H1 (cell line): Measurements from ENCODE around the gene MYBPC3. TPM values are rescaled to one million over a fixed set of nuclear protein-coding genes. Genes with fewer than 3 reads are reported as not detected.

Experiments
- CTCF ChIA-PET: fragments of 300-600 bp; sonication (Branson Sonifier 250); formaldehyde crosslinking; loops from one replicate; lab custom pipeline; 2021; ENCODE audit not compliant: partially characterized antibody; lab: Charles Lee
- POLR2A ChIA-PET: fragments of 300-600 bp; sonication (Branson Sonifier 250); formaldehyde crosslinking; loops from one replicate; lab custom pipeline; 2021; ENCODE audit warnings: inconsistent platforms; ENCODE audit not compliant: partially characterized antibody; lab: Charles Lee
- DNase-seq, 2 experiments: peaks; one replicate each; pipeline versions ENCODE4 v3.0.0 to v3.0.0-alpha.2; 2010 to 2022; ENCODE audit warnings: low spot score in 2 of 2, low read depth in 1 of 2, mixed read lengths in 1 of 2
- FAIRE-seq: peaks from 2 replicates; lab custom pipeline; 2011; peaks lifted over from hg19 to GRCh38; lab: Jason Lieb, UNC
- H2AFZ ChIP-seq: 2 replicates; pipeline ENCODE4 v1.8.1; 2012; ENCODE audit warnings: low read length, inconsistent platforms
- H2AK5ac ChIP-seq: 2 replicates; pipeline ENCODE4 v1.6.1; 2013; ENCODE audit warnings: low read depth, low read length
- H2BK120ac ChIP-seq: replicated peaks from 2 replicates; pipeline ENCODE3; 2013; ENCODE audit warnings: low read depth, low read length, inconsistent platforms
- H2BK12ac ChIP-seq: 2 replicates; pipeline ENCODE4 v1.6.1; 2013; ENCODE audit warnings: low read depth, low read length
- H2BK15ac ChIP-seq: 2 replicates; pipeline ENCODE4 v1.6.1; 2013; ENCODE audit warnings: low read length
- H2BK20ac ChIP-seq: 2 replicates; pipeline ENCODE4 v1.6.1; 2013; ENCODE audit warnings: low read length
- H2BK5ac ChIP-seq: 2 replicates; pipeline ENCODE4 v1.6.1; 2013; ENCODE audit warnings: low read depth, low read length
- H3K14ac ChIP-seq: 2 replicates; pipeline ENCODE4 v1.6.1; 2013; ENCODE audit warnings: inconsistent platforms; ENCODE audit not compliant: insufficient read length
- H3K18ac ChIP-seq: 2 replicates; pipeline ENCODE4 v1.6.1; 2013; ENCODE audit warnings: low read length; ENCODE audit errors: extremely low read depth
- H3K23ac ChIP-seq: 2 replicates; pipeline ENCODE4 v1.6.1; 2013; ENCODE audit warnings: inconsistent platforms; ENCODE audit not compliant: insufficient read length
- H3K23me2 ChIP-seq: 2 replicates; pipeline ENCODE4 v1.6.1; 2013; ENCODE audit warnings: low read depth, low read length
- H3K27ac ChIP-seq: 2 replicates; pipeline ENCODE4 v1.6.1; 2011; ENCODE audit warnings: low read depth, low read length, inconsistent platforms
- H3K27me3 ChIP-seq, 4 experiments: replicated peaks in 1 of 4; 1 replicate in 1 of 4; 2 replicates in 3 of 4; pipeline versions ENCODE4 v1.6.1 to v1.8.1; 2011 to 2013; ENCODE audit warnings: low read length in 3 of 4, mild to moderate bottlenecking in 3 of 4, inconsistent platforms in 2 of 4, mixed read lengths in 2 of 4, moderate library complexity in 1 of 4; ENCODE audit not compliant: control insufficient read depth in 3 of 4, insufficient read depth in 3 of 4; ENCODE audit errors: extremely low read depth in 1 of 4
- H3K36me3 ChIP-seq, 4 experiments: 2 replicates each; pipeline versions ENCODE4 v1.6.1 to v1.8.1; 2011 to 2013; ENCODE audit warnings: mild to moderate bottlenecking in 4 of 4, low read length in 3 of 4, moderate library complexity in 2 of 4, control low read depth in 1 of 4, inconsistent platforms in 1 of 4; ENCODE audit not compliant: insufficient read depth in 4 of 4, control insufficient read depth in 2 of 4
- H3K4ac ChIP-seq: replicated peaks from 2 replicates; pipeline ENCODE3; 2013; ENCODE audit warnings: low read length, low read depth, mixed read lengths, inconsistent platforms; ENCODE audit not compliant: insufficient read length
- H3K4me1 ChIP-seq, 4 experiments: replicated peaks in 1 of 4; 1 replicate in 1 of 4; 2 replicates in 3 of 4; pipeline versions ENCODE4 v1.6.1 to v1.8.1; 2011 to 2013; ENCODE audit warnings: low read length in 3 of 4, inconsistent platforms in 2 of 4, mixed read lengths in 1 of 4; ENCODE audit not compliant: insufficient read depth in 4 of 4, control insufficient read depth in 3 of 4
- H3K4me2 ChIP-seq, 2 experiments: 2 replicates each; pipeline versions ENCODE4 v1.6.1 to v1.8.1; 2011 to 2013; ENCODE audit warnings: low read depth in 2 of 2, low read length in 2 of 2, control low read depth in 1 of 2, inconsistent platforms in 1 of 2, mild to moderate bottlenecking in 1 of 2; ENCODE audit not compliant: insufficient read depth in 1 of 2
- H3K4me3 ChIP-seq, 4 experiments: fragments of 200-600, 300-600 bp in 1 of 4; sonication (generic), shearing (Covaris generic), sonication (Bioruptor Twin) in 1 of 4; 2 replicates each; pipeline versions ENCODE4 v1.5.1 to v1.8.1; 2011 to 2016; ENCODE audit warnings: low read length in 4 of 4, low read depth in 3 of 4, control low read depth in 2 of 4, inconsistent platforms in 2 of 4, mild to moderate bottlenecking in 2 of 4, mixed read lengths in 1 of 4, moderate library complexity in 1 of 4; ENCODE audit not compliant: insufficient read depth in 2 of 4; ENCODE audit errors: extremely low read depth in 1 of 4
- H3K56ac ChIP-seq: replicated peaks from 2 replicates; pipeline ENCODE3; 2013; ENCODE audit warnings: low read depth, mild to moderate bottlenecking, mixed read lengths, low read length, inconsistent platforms; ENCODE audit not compliant: insufficient read length
- H3K79me1 ChIP-seq: 2 replicates; pipeline ENCODE4 v1.6.1; 2013; ENCODE audit warnings: low read depth, low read length, control low read depth
- H3K79me2 ChIP-seq, 2 experiments: 2 replicates each; pipeline versions ENCODE4 v1.6.1 to v1.8.1; 2012 to 2013; ENCODE audit warnings: low read length in 2 of 2, mild to moderate bottlenecking in 2 of 2, inconsistent platforms in 1 of 2; ENCODE audit not compliant: insufficient read depth in 2 of 2, control insufficient read depth in 1 of 2
- H3K9ac ChIP-seq, 4 experiments: replicated peaks in 1 of 4; 1 replicate in 1 of 4; 2 replicates in 3 of 4; pipeline versions ENCODE4 v1.6.1 to v1.8.1; 2011 to 2013; ENCODE audit warnings: low read depth in 3 of 4, low read length in 3 of 4, control low read depth in 2 of 4, mild to moderate bottlenecking in 2 of 4, moderate library complexity in 2 of 4, inconsistent platforms in 1 of 4; ENCODE audit errors: extremely low read depth in 1 of 4
- H3K9me3 ChIP-seq, 2 experiments: 2 replicates each; pipeline versions ENCODE4 v1.6.1 to v1.8.1; 2012 to 2013; ENCODE audit warnings: mild to moderate bottlenecking in 2 of 2, moderate library complexity in 2 of 2, control low read depth in 1 of 2, inconsistent platforms in 1 of 2, low read depth in 1 of 2, low read length in 1 of 2, mixed read lengths in 1 of 2; ENCODE audit not compliant: insufficient read depth in 2 of 2
- H4K20me1 ChIP-seq, 2 experiments: replicated peaks in 1 of 2; 2 replicates each; pipeline versions ENCODE3 to v1.8.1; 2011 to 2013; ENCODE audit warnings: inconsistent platforms in 2 of 2, low read length in 2 of 2, mild to moderate bottlenecking in 1 of 2; ENCODE audit not compliant: insufficient read depth in 2 of 2, control insufficient read depth in 1 of 2
- H4K5ac ChIP-seq: 2 replicates; pipeline ENCODE4 v1.6.1; 2013; ENCODE audit warnings: low read length, low read depth, mixed read lengths, inconsistent platforms; ENCODE audit not compliant: insufficient read length
- H4K8ac ChIP-seq: 2 replicates; pipeline ENCODE4 v1.8.0; 2013; ENCODE audit warnings: mild to moderate bottlenecking, moderate library complexity, low read length, inconsistent platforms; ENCODE audit not compliant: insufficient read depth; ENCODE audit errors: extremely low read depth
- H4K91ac ChIP-seq: replicated peaks from 2 replicates; pipeline ENCODE3; 2013; ENCODE audit warnings: low read length, mixed read lengths, inconsistent platforms; ENCODE audit not compliant: insufficient read length
- ASH2L ChIP-seq: fragments of 200-600, 300-600 bp; sonication (generic); IDR thresholded peaks from one replicate; pipeline ENCODE4 v1.7.1; 2017; ENCODE audit warnings: low read length
- BACH1 ChIP-seq: IDR thresholded peaks from 2 replicates; pipeline ENCODE4 v1.6.1; 2012; ENCODE audit warnings: low read length, improper control_type of control experiment
- CBX8 ChIP-seq: fragments of 300-800, 300-1000 bp; sonication (generic); IDR thresholded peaks from 2 replicates; pipeline ENCODE4 v1.7.1; 2016; ENCODE audit warnings: low read depth, low read length, borderline replicate concordance
- CTCF ChIP-seq, 3 experiments: IDR thresholded peaks; 1 replicate in 2 of 3; 2 replicates in 1 of 3; pipeline versions ENCODE4 v1.5.1 to v1.6.1; 2011; ENCODE audit warnings: low read length in 3 of 3, mild to moderate bottlenecking in 3 of 3, inconsistent platforms in 2 of 3, low read depth in 1 of 3, moderate library complexity in 1 of 3; ENCODE audit not compliant: insufficient read depth in 1 of 3; ENCODE audit errors: control extremely low read depth in 1 of 3
- EP300 ChIP-seq, 2 experiments: IDR thresholded peaks; 1 replicate in 1 of 2; 2 replicates in 1 of 2; pipeline ENCODE4 v1.6.1; 2011 to 2012; ENCODE audit warnings: low read depth in 2 of 2, low read length in 2 of 2, mild to moderate bottlenecking in 2 of 2, borderline replicate concordance in 1 of 2, inconsistent platforms in 1 of 2, moderate library complexity in 1 of 2
- GTF2F1 ChIP-seq: IDR thresholded peaks from 2 replicates; pipeline ENCODE4 v1.6.1; 2012; ENCODE audit warnings: low read depth, low read length, improper control_type of control experiment, borderline replicate concordance
- JUN ChIP-seq: IDR thresholded peaks from 2 replicates; pipeline ENCODE4 v1.6.1; 2011; ENCODE audit warnings: low read depth, mild to moderate bottlenecking, improper control_type of control experiment, low read length
- NRF1 ChIP-seq: IDR thresholded peaks from 2 replicates; pipeline ENCODE4 v1.6.1; 2011; ENCODE audit warnings: mild to moderate bottlenecking, low read depth, low read length, improper control_type of control experiment
- POU5F1 ChIP-seq: IDR thresholded peaks from 2 replicates; pipeline ENCODE4 v1.6.1; 2011; ENCODE audit warnings: low read depth, mild to moderate bottlenecking, low read length, moderate library complexity
- RNF2 ChIP-seq: fragments of 200-900, 300-1000 bp; sonication (generic); IDR thresholded peaks from 2 replicates; pipeline ENCODE4 v1.7.1; 2016; ENCODE audit warnings: borderline replicate concordance, low read depth, mild to moderate bottlenecking, antibody characterized with exemption, low read length; ENCODE audit not compliant: poor library complexity, severe bottlenecking; ENCODE audit errors: missing control alignments
- SIX5 ChIP-seq: IDR thresholded peaks from 2 replicates; pipeline ENCODE4 v1.6.1; 2011; ENCODE audit warnings: mild to moderate bottlenecking, low read depth, low read length
- TBP ChIP-seq: IDR thresholded peaks from 2 replicates; pipeline ENCODE4 v1.6.1; 2011; ENCODE audit warnings: low read depth, low read length, improper control_type of control experiment
- WGBS, 2 experiments: shearing (Covaris generic) in 1 of 2; methylation state at CpG; one replicate each; pipeline versions ENCODE4 v1.1.6 to v1.1.7; 2013 to 2015; ENCODE audit warnings: low lambda C conversion rate in 2 of 2, mixed read lengths in 2 of 2, inconsistent platforms in 1 of 2, low coverage in 1 of 2, missing lambda C conversion rate in 1 of 2; ENCODE audit not compliant: insufficient replicate concordance in 2 of 2, insufficient coverage in 1 of 2, insufficient read length in 1 of 2; ENCODE audit errors: extremely low coverage in 1 of 2, missing lambda C conversion rate in 1 of 2; 5-methylcytosine and 5-hydroxymethylcytosine counted together
- polyA plus RNA-seq, 7 experiments: library from polyadenylated mRNA; depleted of rRNA in 3 of 7; stranded (reverse) in 5 of 7; unstranded in 2 of 7; fragments of >200 nt in 5 of 7; fragments of 200-250 nt in 2 of 7; gene quantifications; 1 replicate in 5 of 7; 2 replicates in 1 of 7; 4 replicates in 1 of 7; pipeline versions ENCODE4 v1.2.1 to v1.2.3, GENCODE V29; 2011 to 2013; ENCODE audit warnings: missing spikeins in 2 of 7, mixed read lengths in 2 of 7
- total RNA-seq: library from RNA; stranded (reverse); fragmentation: NEBNext Ultra II Directional; extraction: Animal tissue kit (Norgen Biotek cat#: 25700); gene quantifications from 2 replicates; pipeline ENCODE4 v1.2.1, GENCODE V29; 2021

MYBPC3 gene
- total and polyA plus RNA-seq, 2 of the 8 experiments (the other 6 are each of a cell fraction or from before 2014, with no cell fraction given), result 0.05 TPM; not detected in 1

GRCh38 chr11:47369676-47370075 is 17.2 kb upstream of the MYBPC3 start:
- H4K20me1 ChIP-seq, result no peaks in the 10 kb centered on the region
- H2BK12ac ChIP-seq, result no peak overlapping the region
- no peak overlapping the region for H2BK15ac ChIP-seq
- no peak overlapping the region for H4K8ac ChIP-seq
- no peaks in the 10 kb centered on the region for H3K79me1 ChIP-seq
- no peak overlapping the region for H3K14ac ChIP-seq
- no peak for DNase-seq
- H3K23me2 ChIP-seq, result no peaks in the 10 kb centered on the region; the same call in 1 of the 2 replicates
- no peak overlapping the region for H2BK20ac ChIP-seq
- FAIRE-seq, result no peak
- H4K5ac ChIP-seq, result no peak overlapping the region
- H2AK5ac ChIP-seq, result 0 out of 2 replicates have a peak overlapping the region, but pooled peaks have one; percentile 48
- no peak overlapping the region for H2AFZ ChIP-seq
- no peaks in the 10 kb centered on the region for H3K79me2 ChIP-seq
- no peak overlapping the region for H3K23ac ChIP-seq
- ChIA-PET POLR2A (no interaction called here), CTCF (interaction anchor here (1.3 to 1.9 kb wide), 2 partner anchors 15 to 38 kb away, joined by 5 to 7 read pairs; partner anchors contain the start of gene SLC39A13)
- H3K27ac ChIP-seq, result no peak overlapping the region
- no peaks in the 10 kb centered on the region for H3K27me3 ChIP-seq
- no peaks in the 10 kb centered on the region for H3K4me1 ChIP-seq
- H3K56ac ChIP-seq, result no peak overlapping the region
- no peak overlapping the region for H3K18ac ChIP-seq
- no peak overlapping the region for H2BK5ac ChIP-seq
- no peak overlapping the region for H3K4me2 ChIP-seq
- H2BK120ac ChIP-seq, result no peak overlapping the region
- no peak overlapping the region for H3K4me3 ChIP-seq
- no peak overlapping the region for H3K9ac ChIP-seq
- 84% methylated on average over 3 of the region's 3 CpGs; no CpG with 5 or more reads in 1 of the 2 experiments for WGBS, 2 experiments
- H3K9me3 ChIP-seq, result no peaks in the 10 kb centered on the region
- H3K4ac ChIP-seq, result no peak overlapping the region
- H4K91ac ChIP-seq, result no peak overlapping the region
- no peaks in the 10 kb centered on the region for H3K36me3 ChIP-seq
- TF ChIP-seq CBX8 (no peak), GTF2F1 (no peak), JUN (no peak), SIX5 (no peak), CTCF (IDR thresholded peaks at IDR 0.05; ENCODE audit: control extremely low read depth in 1 of 3, insufficient read depth in 1 of 3, low read depth in 1 of 3, low read length in 3 of 3) (no peak), RNF2 (no peak), TBP (no peak), ASH2L (no peak), NRF1 (no peak), EP300 (IDR thresholded peaks at IDR 0.05; ENCODE audit: borderline replicate concordance in 1 of 2, low read depth in 2 of 2, low read length in 2 of 2) (no peak), POU5F1 (no peak), BACH1 (no peak)
